A549 (cell line): ENCODE measurements around the gene USP24.

Experiments used
- CEBPB ChIP-seq, 2 experiments: fragments of >200 bp in 1 of 2; sonication (Bioruptor Twin) in 1 of 2; formaldehyde crosslinking in 1 of 2; IDR thresholded peaks; 2 replicates each; pipeline ENCODE4 v1.6.1; 2012 to 2016
- EHF ChIP-seq: fragments of 250-450 bp; sonication (Bioruptor Pico); IDR thresholded peaks from 2 replicates; pipeline ENCODE4 v1.5.0; 2020; ENCODE audit warnings: mild to moderate bottlenecking
- ESRRA ChIP-seq: fragments of 150-350 bp; IDR thresholded peaks from 2 replicates; pipeline ENCODE4 v1.6.1; 2014; ENCODE audit warnings: mild to moderate bottlenecking, low read length, borderline replicate concordance
- GATA3 ChIP-seq: IDR thresholded peaks from 2 replicates; pipeline ENCODE4 v1.6.1; 2012; ENCODE audit warnings: borderline replicate concordance
- HOXB5 ChIP-seq: fragments of 250-450 bp; sonication (Bioruptor Pico); IDR thresholded peaks from 2 replicates; pipeline ENCODE4 v1.5.0; 2020; ENCODE audit warnings: mild to moderate bottlenecking, moderate library complexity
- JUNB ChIP-seq: fragments of >200 bp; sonication (Bioruptor Twin); formaldehyde crosslinking; IDR thresholded peaks from 2 replicates; pipeline ENCODE4 v1.6.1; 2016
- MAZ ChIP-seq: fragments of 150-350 bp; IDR thresholded peaks from 2 replicates; pipeline ENCODE4 v1.6.1; 2014; ENCODE audit warnings: antibody characterized with exemption, low read depth, low read length, borderline replicate concordance
- POLR2A ChIP-seq: IDR thresholded peaks from 2 replicates; pipeline ENCODE4 v1.6.1; 2012; ENCODE audit warnings: mild to moderate bottlenecking, low read length
- POLR2AphosphoS2 ChIP-seq: conservative IDR thresholded peaks from 2 replicates; pipeline ENCODE4 v1.6.1; 2012; ENCODE audit warnings: low read length, improper control_type of control experiment, inconsistent platforms
- RAD21 ChIP-seq, 2 experiments: fragments of >200 bp in 1 of 2; sonication (Bioruptor Twin) in 1 of 2; formaldehyde crosslinking in 1 of 2; IDR thresholded peaks in 1 of 2; conservative IDR thresholded peaks in 1 of 2; 2 replicates in 1 of 2; 3 replicates in 1 of 2; pipeline ENCODE4 v1.6.1; 2012 to 2018; ENCODE audit warnings: inconsistent platforms in 1 of 2
- RFX5 ChIP-seq: fragments of 450-650 bp; IDR thresholded peaks from 2 replicates; pipeline ENCODE4 v1.7.1; 2014; ENCODE audit warnings: antibody characterized with exemption, mild to moderate bottlenecking, moderate library complexity
- RNF2 ChIP-seq: fragments of 200-600 bp; sonication (generic); IDR thresholded peaks from 2 replicates; pipeline ENCODE4 v1.6.1; 2016; ENCODE audit warnings: low read depth, mild to moderate bottlenecking, antibody characterized with exemption, moderate library complexity, borderline replicate concordance
- TP53 ChIP-seq: fragments of 250-450 bp; sonication (Bioruptor Pico); IDR thresholded peaks from 2 replicates; pipeline ENCODE4 v1.5.0; 2021; ENCODE audit warnings: mild to moderate bottlenecking, moderate library complexity
- TF ChIP-seq, protein P1 (sequence below): fragments of >200 bp; sonication (Bioruptor Twin); formaldehyde crosslinking; IDR thresholded peaks from 3 replicates; pipeline ENCODE4 v1.5.1; 2016

DNA sequence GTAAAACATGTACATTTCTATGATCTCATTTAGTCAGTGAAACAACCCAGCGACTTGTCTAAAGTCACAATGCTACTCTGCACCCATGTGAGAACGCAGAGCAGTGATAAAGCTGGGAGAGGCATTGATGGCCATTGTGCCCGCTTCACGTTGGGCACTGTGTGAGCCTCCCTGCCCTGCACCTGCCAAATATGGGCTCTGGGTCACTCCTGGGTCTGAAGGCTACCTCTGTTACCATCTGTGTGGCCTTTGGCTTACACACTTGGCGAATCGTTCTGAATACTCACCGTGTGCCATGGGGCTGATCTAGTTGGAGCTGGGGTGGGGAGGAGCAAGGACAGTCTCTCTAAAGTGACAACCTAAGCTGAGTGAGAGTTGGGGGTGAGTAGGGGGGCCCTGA lies 145.9 kb downstream of the USP24 start:
- TF ChIP-seq, protein P1, sequence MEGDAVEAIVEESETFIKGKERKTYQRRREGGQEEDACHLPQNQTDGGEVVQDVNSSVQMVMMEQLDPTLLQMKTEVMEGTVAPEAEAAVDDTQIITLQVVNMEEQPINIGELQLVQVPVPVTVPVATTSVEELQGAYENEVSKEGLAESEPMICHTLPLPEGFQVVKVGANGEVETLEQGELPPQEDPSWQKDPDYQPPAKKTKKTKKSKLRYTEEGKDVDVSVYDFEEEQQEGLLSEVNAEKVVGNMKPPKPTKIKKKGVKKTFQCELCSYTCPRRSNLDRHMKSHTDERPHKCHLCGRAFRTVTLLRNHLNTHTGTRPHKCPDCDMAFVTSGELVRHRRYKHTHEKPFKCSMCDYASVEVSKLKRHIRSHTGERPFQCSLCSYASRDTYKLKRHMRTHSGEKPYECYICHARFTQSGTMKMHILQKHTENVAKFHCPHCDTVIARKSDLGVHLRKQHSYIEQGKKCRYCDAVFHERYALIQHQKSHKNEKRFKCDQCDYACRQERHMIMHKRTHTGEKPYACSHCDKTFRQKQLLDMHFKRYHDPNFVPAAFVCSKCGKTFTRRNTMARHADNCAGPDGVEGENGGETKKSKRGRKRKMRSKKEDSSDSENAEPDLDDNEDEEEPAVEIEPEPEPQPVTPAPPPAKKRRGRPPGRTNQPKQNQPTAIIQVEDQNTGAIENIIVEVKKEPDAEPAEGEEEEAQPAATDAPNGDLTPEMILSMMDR = no peak
- TF ChIP-seq JUNB (no peak), RFX5 (no peak), POLR2A (no peak), HOXB5 (CRISPR knock-in tag) (no peak), RNF2 (no peak), POLR2AphosphoS2 (no peak), MAZ (no peak), ESRRA (no peak), CEBPB (IDR thresholded peaks at IDR 0.05) (no peak), RAD21 (conservative IDR thresholded peaks at IDR 0.05 in 1 of 2, IDR thresholded peaks at IDR 0.05 in 1 of 2) (no peak), GATA3 (no peak), EHF (CRISPR knock-in tag) (no peak), TP53 (CRISPR knock-in tag) (no peak)
